IMR-90 (cell line): ENCODE measurements around the gene TP53AIP1. TPM values are rescaled to one million over a fixed set of nuclear protein-coding genes. Genes with fewer than 3 reads are reported as not detected.

ENCODE experiments used
- ATAC-seq: fragments of 200-7000 bp; cut with Tn5 transposase; 2 replicates; pipeline ENCODE4 v1.9.1; 2020; ENCODE audit warnings: low read depth, mild to moderate bottlenecking, moderate library complexity
- BruUV-seq: library from RNA; stranded (reverse); fragments of 400-500 nt; replicated peaks from 2 replicates; lab custom pipeline; 2021; lab: Mats Ljungman, UMichigan
- CTCF ChIA-PET: fragments of 300-600 bp; formaldehyde crosslinking; extraction: SDS; loops from one replicate; lab custom pipeline; 2021; ENCODE audit warnings: antibody characterized with exemption; lab: Yijun Ruan, JAX
- POLR2A ChIA-PET: fragments of 300-600 bp; sonication (Branson Sonifier 250); formaldehyde crosslinking; loops from one replicate; lab custom pipeline; 2022; ENCODE audit warnings: antibody characterized with exemption; ENCODE audit not compliant: unreplicated experiment; lab: Charles Lee
- DNase-seq: peaks from one replicate; pipeline ENCODE4 v3.0.0; 2013
- H2AFZ ChIP-seq: replicated peaks from 2 replicates; pipeline ENCODE3; 2013; ENCODE audit warnings: low read length, mild to moderate bottlenecking; ENCODE audit not compliant: poor library complexity
- H2AK5ac ChIP-seq: 2 replicates; pipeline ENCODE4 v1.6.1; 2013; ENCODE audit warnings: low read depth, low read length, inconsistent platforms
- H2AK9ac ChIP-seq: replicated peaks from 2 replicates; pipeline ENCODE3; 2013; ENCODE audit warnings: mild to moderate bottlenecking, low read depth, low read length, moderate library complexity; ENCODE audit not compliant: poor library complexity
- H2BK120ac ChIP-seq: 2 replicates; pipeline ENCODE4 v1.6.1; 2013; ENCODE audit warnings: low read depth, low read length, inconsistent platforms
- H2BK15ac ChIP-seq: 3 replicates; pipeline ENCODE4 v1.6.1; 2013; ENCODE audit warnings: low read depth, low read length, inconsistent platforms
- H2BK20ac ChIP-seq: 2 replicates; pipeline ENCODE4 v1.6.1; 2013; ENCODE audit warnings: low read depth, mild to moderate bottlenecking, inconsistent platforms, low read length, moderate library complexity
- H2BK5ac ChIP-seq: 2 replicates; pipeline ENCODE4 v1.6.1; 2013; ENCODE audit warnings: mild to moderate bottlenecking, low read depth, low read length, inconsistent platforms; ENCODE audit not compliant: poor library complexity, severe bottlenecking
- H3K14ac ChIP-seq: replicated peaks from 2 replicates; pipeline ENCODE4 v1.6.1; 2013; ENCODE audit warnings: low read depth, low read length, inconsistent platforms
- H3K18ac ChIP-seq: 2 replicates; pipeline ENCODE4 v1.6.1; 2013; ENCODE audit warnings: low read depth, low read length, control low read depth
- H3K23ac ChIP-seq: 2 replicates; pipeline ENCODE4 v1.6.1; 2013; ENCODE audit warnings: low read depth, low read length, inconsistent platforms
- H3K27ac ChIP-seq: 2 replicates; pipeline ENCODE4 v1.5.1; 2013; ENCODE audit warnings: mild to moderate bottlenecking, control low read depth, low read length; ENCODE audit not compliant: insufficient read depth
- H3K27me3 ChIP-seq: 2 replicates; pipeline ENCODE4 v1.6.1; 2013; ENCODE audit warnings: low read length; ENCODE audit not compliant: control insufficient read depth, insufficient read depth
- H3K36me3 ChIP-seq: 2 replicates; pipeline ENCODE4 v1.6.1; 2013; ENCODE audit warnings: low read length, mixed read lengths; ENCODE audit not compliant: control insufficient read depth, insufficient read depth
- H3K4ac ChIP-seq: 2 replicates; pipeline ENCODE4 v1.6.1; 2013; ENCODE audit warnings: low read depth, low read length, inconsistent platforms
- H3K4me1 ChIP-seq: 2 replicates; pipeline ENCODE4 v1.6.1; 2013; ENCODE audit warnings: low read length, mixed read lengths; ENCODE audit not compliant: control insufficient read depth, insufficient read depth
- H3K4me2 ChIP-seq: 2 replicates; pipeline ENCODE4 v1.6.1; 2013; ENCODE audit warnings: low read depth, mild to moderate bottlenecking, control low read depth, low read length, moderate library complexity
- H3K4me3 ChIP-seq: 2 replicates; pipeline ENCODE4 v1.5.1; 2013; ENCODE audit warnings: low read depth, mild to moderate bottlenecking, control low read depth, low read length, moderate library complexity; ENCODE audit not compliant: insufficient read depth
- H3K56ac ChIP-seq: 2 replicates; pipeline ENCODE4 v1.6.1; 2013; ENCODE audit warnings: low read length, inconsistent platforms; ENCODE audit not compliant: insufficient read depth; ENCODE audit errors: extremely low read depth
- H3K79me1 ChIP-seq, 2 experiments: 2 replicates each; pipeline ENCODE4 v1.6.1; 2013; ENCODE audit warnings: low read length in 2 of 2, inconsistent platforms in 1 of 2, low read depth in 1 of 2
- H3K9ac ChIP-seq: 2 replicates; pipeline ENCODE4 v1.6.1; 2013; ENCODE audit warnings: low read depth, low read length, control low read depth
- H3K9me1 ChIP-seq: 2 replicates; pipeline ENCODE4 v1.6.1; 2013; ENCODE audit warnings: low read length, inconsistent platforms; ENCODE audit not compliant: insufficient read depth
- H3K9me3 ChIP-seq: 2 replicates; pipeline ENCODE4 v1.6.1; 2013; ENCODE audit warnings: low read length; ENCODE audit not compliant: control insufficient read depth, insufficient read depth
- H4K20me1 ChIP-seq: 2 replicates; pipeline ENCODE4 v1.6.1; 2013; ENCODE audit warnings: low read length, inconsistent platforms; ENCODE audit not compliant: insufficient read depth
- H4K5ac ChIP-seq: 2 replicates; pipeline ENCODE4 v1.6.1; 2013; ENCODE audit warnings: mild to moderate bottlenecking, low read depth, low read length, control low read depth
- H4K8ac ChIP-seq, 2 experiments: 2 replicates each; pipeline ENCODE4 v1.6.1; 2013; ENCODE audit warnings: low read depth in 2 of 2, low read length in 2 of 2, control low read depth in 1 of 2, inconsistent platforms in 1 of 2
- H4K91ac ChIP-seq: 2 replicates; pipeline ENCODE4 v1.6.1; 2013; ENCODE audit warnings: low read depth, low read length, inconsistent platforms; ENCODE audit not compliant: insufficient read depth
- BHLHE40 ChIP-seq: fragments of 150-350 bp; IDR thresholded peaks from 2 replicates; pipeline ENCODE4 v1.6.1; 2016; ENCODE audit warnings: mild to moderate bottlenecking, low read depth, low read length
- CEBPB ChIP-seq: IDR thresholded peaks from 2 replicates; pipeline ENCODE4 v1.6.1; 2012; ENCODE audit warnings: low read depth, low read length, improper control_type of control experiment
- CHD1 ChIP-seq: IDR thresholded peaks from 2 replicates; pipeline ENCODE4 v1.6.1; 2012; ENCODE audit warnings: low read depth, low read length, improper control_type of control experiment
- FOS ChIP-seq: fragments of 150-350 bp; IDR thresholded peaks from 2 replicates; pipeline ENCODE4 v1.6.1; 2016; ENCODE audit warnings: low read depth, low read length
- MAFK ChIP-seq: IDR thresholded peaks from 2 replicates; pipeline ENCODE4 v1.6.1; 2012; ENCODE audit warnings: low read depth, low read length, improper control_type of control experiment
- MAZ ChIP-seq: IDR thresholded peaks from 2 replicates; pipeline ENCODE4 v1.6.1; 2012; ENCODE audit warnings: low read depth, mild to moderate bottlenecking, low read length, improper control_type of control experiment, moderate library complexity, borderline replicate concordance
- MXI1 ChIP-seq: IDR thresholded peaks from 2 replicates; pipeline ENCODE4 v1.6.1; 2012; ENCODE audit warnings: low read depth, mild to moderate bottlenecking, low read length, moderate library complexity, borderline replicate concordance
- NFE2L2 ChIP-seq: fragments of 150-350 bp; IDR thresholded peaks from 2 replicates; pipeline ENCODE4 v1.6.1; 2016; ENCODE audit warnings: low read depth, mild to moderate bottlenecking, low read length
- POLR2A ChIP-seq: IDR thresholded peaks from 2 replicates; pipeline ENCODE4 v1.6.1; 2012; ENCODE audit warnings: mild to moderate bottlenecking, low read depth, low read length
- RAD21 ChIP-seq: IDR thresholded peaks from 2 replicates; pipeline ENCODE4 v1.6.1; 2012; ENCODE audit warnings: low read length, improper control_type of control experiment
- RCOR1 ChIP-seq: IDR thresholded peaks from 2 replicates; pipeline ENCODE4 v1.6.1; 2012; ENCODE audit warnings: mild to moderate bottlenecking, low read length, improper control_type of control experiment; ENCODE audit not compliant: insufficient replicate concordance
- RFX5 ChIP-seq: IDR thresholded peaks from 2 replicates; pipeline ENCODE4 v1.8.0; 2012; ENCODE audit warnings: low read depth, mild to moderate bottlenecking, low read length, moderate library complexity
- SMC3 ChIP-seq: fragments of 150-350 bp; IDR thresholded peaks from 2 replicates; pipeline ENCODE4 v1.6.1; 2016; ENCODE audit warnings: low read depth, mild to moderate bottlenecking, antibody characterized with exemption, low read length, moderate library complexity
- WGBS, 2 experiments: methylation state at CpG; one replicate each; pipeline versions ENCODE4 v1.1.5 to v1.1.7; 2013; ENCODE audit warnings: missing lambda C conversion rate in 2 of 2; ENCODE audit not compliant: insufficient read length in 1 of 2; ENCODE audit errors: extremely low coverage in 2 of 2; 5-methylcytosine and 5-hydroxymethylcytosine counted together
- dilution Hi-C: fragments of 300-500 bp; cut with HindIII; formaldehyde crosslinking; loops from one replicate; pipeline ENCODE4 v1.14.3; 2018; ENCODE audit warnings: low sequenced_read_pairs; ENCODE audit not compliant: unreplicated experiment
- in situ Hi-C: fragments of 300-500 bp; cut with MboI; formaldehyde crosslinking; loops from 3 replicates; pipeline ENCODE4 v1.14.3; 2019; ENCODE audit warnings: low sequenced_read_pairs, inconsistent platforms, mixed read lengths
- intact Hi-C: fragments of 100-400 bp; cut with micrococcal nuclease; formaldehyde crosslinking; loops from 2 replicates; pipeline ENCODE4 v1.10.0; 2022
- polyA plus RNA-seq, 3 experiments: library from polyadenylated mRNA; depleted of rRNA; stranded (reverse); fragments of >200 nt; gene quantifications; 2 replicates each; pipeline ENCODE4 v1.2.3, GENCODE V29; 2012; ENCODE audit warnings: low replicate concordance in 1 of 3
- total RNA-seq: library from RNA; depleted of rRNA; stranded (reverse); fragments of >200 nt; gene quantifications from 2 replicates; pipeline ENCODE4 v1.2.3, GENCODE V29; 2012
- TF ChIP-seq, protein P1 (sequence below): fragments of 150-350 bp; IDR thresholded peaks from 2 replicates; pipeline ENCODE4 v1.6.1; 2016; ENCODE audit warnings: low read depth, mild to moderate bottlenecking, low read length, moderate library complexity, borderline replicate concordance
- TF ChIP-seq, protein P2 (sequence below): conservative IDR thresholded peaks from 2 replicates; pipeline ENCODE4 v1.5.1; 2012; ENCODE audit warnings: mild to moderate bottlenecking, low read depth, low read length, improper control_type of control experiment
- TF ChIP-seq, protein P3 (sequence below): fragments of 150-350 bp; IDR thresholded peaks from 2 replicates; pipeline ENCODE4 v1.6.1; 2017; ENCODE audit warnings: mild to moderate bottlenecking, antibody characterized with exemption, low read length, low read depth

TP53AIP1 gene
- total and polyA plus RNA-seq, 2 of the 4 experiments (the other 2 are of a cell fraction): not detected

DNA sequence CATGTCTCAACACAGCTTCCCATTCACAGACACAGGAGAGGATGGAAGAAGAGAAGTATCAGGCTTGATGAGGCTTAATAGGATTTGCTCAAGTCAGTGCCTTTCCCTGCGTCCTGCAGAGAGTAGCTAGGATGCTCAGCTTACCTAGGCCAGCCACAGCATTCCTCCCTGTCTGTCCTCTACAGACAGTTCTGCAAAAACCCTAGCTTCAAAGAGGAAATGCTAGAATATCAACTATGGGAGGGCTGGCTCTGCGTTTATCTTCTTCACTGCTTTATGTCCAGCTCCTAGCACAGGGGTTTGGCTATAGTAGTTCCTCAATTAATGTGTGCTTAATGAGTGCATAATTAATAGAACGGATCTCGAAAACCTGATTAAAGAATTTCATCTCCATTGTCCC lies 35.1 kb downstream of the TP53AIP1 start:
- H3K4me1 ChIP-seq: peaks cover 31% of the 10 kb centered on the region
- H2BK5ac ChIP-seq: no peak overlapping the region
- no peak overlapping the region for H3K27ac ChIP-seq
- intact Hi-C loops (no loop called here), in situ Hi-C loops (no loop called here), dilution Hi-C loops (no loop called here)
- H2BK20ac ChIP-seq: peak overlapping the region; percentile 78
- no peak overlapping the region for H2AFZ ChIP-seq
- no CpG with 5 or more reads among the region's 4 CpGs for WGBS, 2 experiments
- peak overlapping the region; percentile 34; the same call in 1 of the 3 replicates for H2BK15ac ChIP-seq
- H3K9me3 ChIP-seq: peaks cover 3% of the 10 kb centered on the region; the same call in 1 of the 2 replicates
- H3K23ac ChIP-seq: no peak overlapping the region
- DNase-seq: no peak
- no peak for ATAC-seq
- ChIA-PET POLR2A (no interaction called here), CTCF (interaction anchor here (0.9 to 1.5 kb wide), 3 partner anchors 17 to 49 kb away, joined by 3 read pairs; no protein-coding TSS in a partner anchor)
- H2AK9ac ChIP-seq: no peak overlapping the region
- H3K14ac ChIP-seq: 0 out of 2 replicates have a peak overlapping the region, but pooled peaks have one; percentile 35
- H3K4me3 ChIP-seq: no peak overlapping the region
- H3K9ac ChIP-seq: no peak overlapping the region
- H3K27me3 ChIP-seq: no peaks in the 10 kb centered on the region
- peak overlapping the region; percentile 56 for H2BK120ac ChIP-seq
- BruUV-seq: no TSS peak
- 0 out of 4 replicates have a peak overlapping the region, but pooled peaks of 1 of the 2 experiments have one; percentile 19 for H4K8ac ChIP-seq
- peak overlapping the region; percentile 19; the same call in 1 of the 2 replicates for H4K91ac ChIP-seq
- H3K56ac ChIP-seq: no peak overlapping the region; the same call in 1 of the 2 replicates
- no peaks in the 10 kb centered on the region for H3K36me3 ChIP-seq
- H3K4me2 ChIP-seq: no peak overlapping the region
- 0 out of 2 replicates have a peak overlapping the region, but pooled peaks have one; percentile 9 for H3K18ac ChIP-seq
- H2AK5ac ChIP-seq: peak overlapping the region; percentile 77
- no peaks in the 10 kb centered on the region for H3K79me1 ChIP-seq
- H4K20me1 ChIP-seq: no peaks in the 10 kb centered on the region
- H3K9me1 ChIP-seq: peaks cover 7% of the 10 kb centered on the region; the same call in 1 of the 2 replicates
- H4K5ac ChIP-seq: no peak overlapping the region
- peak overlapping the region; percentile 71 for H3K4ac ChIP-seq
- TF ChIP-seq, protein P1, sequence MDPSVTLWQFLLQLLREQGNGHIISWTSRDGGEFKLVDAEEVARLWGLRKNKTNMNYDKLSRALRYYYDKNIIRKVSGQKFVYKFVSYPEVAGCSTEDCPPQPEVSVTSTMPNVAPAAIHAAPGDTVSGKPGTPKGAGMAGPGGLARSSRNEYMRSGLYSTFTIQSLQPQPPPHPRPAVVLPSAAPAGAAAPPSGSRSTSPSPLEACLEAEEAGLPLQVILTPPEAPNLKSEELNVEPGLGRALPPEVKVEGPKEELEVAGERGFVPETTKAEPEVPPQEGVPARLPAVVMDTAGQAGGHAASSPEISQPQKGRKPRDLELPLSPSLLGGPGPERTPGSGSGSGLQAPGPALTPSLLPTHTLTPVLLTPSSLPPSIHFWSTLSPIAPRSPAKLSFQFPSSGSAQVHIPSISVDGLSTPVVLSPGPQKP: no peak
- TF ChIP-seq RFX5 (no peak), MAFK (no peak), POLR2A (no peak), NFE2L2 (no peak), CHD1 (no peak), BHLHE40 (no peak), RAD21 (no peak), FOS (no peak), RCOR1 (no peak), MAZ (no peak), SMC3 (no peak), MXI1 (no peak), CEBPB (no peak)
- TF ChIP-seq, protein P2, sequence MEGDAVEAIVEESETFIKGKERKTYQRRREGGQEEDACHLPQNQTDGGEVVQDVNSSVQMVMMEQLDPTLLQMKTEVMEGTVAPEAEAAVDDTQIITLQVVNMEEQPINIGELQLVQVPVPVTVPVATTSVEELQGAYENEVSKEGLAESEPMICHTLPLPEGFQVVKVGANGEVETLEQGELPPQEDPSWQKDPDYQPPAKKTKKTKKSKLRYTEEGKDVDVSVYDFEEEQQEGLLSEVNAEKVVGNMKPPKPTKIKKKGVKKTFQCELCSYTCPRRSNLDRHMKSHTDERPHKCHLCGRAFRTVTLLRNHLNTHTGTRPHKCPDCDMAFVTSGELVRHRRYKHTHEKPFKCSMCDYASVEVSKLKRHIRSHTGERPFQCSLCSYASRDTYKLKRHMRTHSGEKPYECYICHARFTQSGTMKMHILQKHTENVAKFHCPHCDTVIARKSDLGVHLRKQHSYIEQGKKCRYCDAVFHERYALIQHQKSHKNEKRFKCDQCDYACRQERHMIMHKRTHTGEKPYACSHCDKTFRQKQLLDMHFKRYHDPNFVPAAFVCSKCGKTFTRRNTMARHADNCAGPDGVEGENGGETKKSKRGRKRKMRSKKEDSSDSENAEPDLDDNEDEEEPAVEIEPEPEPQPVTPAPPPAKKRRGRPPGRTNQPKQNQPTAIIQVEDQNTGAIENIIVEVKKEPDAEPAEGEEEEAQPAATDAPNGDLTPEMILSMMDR: no peak
- TF ChIP-seq, protein P3, sequence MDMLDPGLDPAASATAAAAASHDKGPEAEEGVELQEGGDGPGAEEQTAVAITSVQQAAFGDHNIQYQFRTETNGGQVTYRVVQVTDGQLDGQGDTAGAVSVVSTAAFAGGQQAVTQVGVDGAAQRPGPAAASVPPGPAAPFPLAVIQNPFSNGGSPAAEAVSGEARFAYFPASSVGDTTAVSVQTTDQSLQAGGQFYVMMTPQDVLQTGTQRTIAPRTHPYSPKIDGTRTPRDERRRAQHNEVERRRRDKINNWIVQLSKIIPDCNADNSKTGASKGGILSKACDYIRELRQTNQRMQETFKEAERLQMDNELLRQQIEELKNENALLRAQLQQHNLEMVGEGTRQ: no peak
